ENCODE measurements around the gene PRMT1.
A peak's percentile ranks its signal among the peaks of the same experiment; 100 is the strongest.

The PRMT1 gene

DNA sequence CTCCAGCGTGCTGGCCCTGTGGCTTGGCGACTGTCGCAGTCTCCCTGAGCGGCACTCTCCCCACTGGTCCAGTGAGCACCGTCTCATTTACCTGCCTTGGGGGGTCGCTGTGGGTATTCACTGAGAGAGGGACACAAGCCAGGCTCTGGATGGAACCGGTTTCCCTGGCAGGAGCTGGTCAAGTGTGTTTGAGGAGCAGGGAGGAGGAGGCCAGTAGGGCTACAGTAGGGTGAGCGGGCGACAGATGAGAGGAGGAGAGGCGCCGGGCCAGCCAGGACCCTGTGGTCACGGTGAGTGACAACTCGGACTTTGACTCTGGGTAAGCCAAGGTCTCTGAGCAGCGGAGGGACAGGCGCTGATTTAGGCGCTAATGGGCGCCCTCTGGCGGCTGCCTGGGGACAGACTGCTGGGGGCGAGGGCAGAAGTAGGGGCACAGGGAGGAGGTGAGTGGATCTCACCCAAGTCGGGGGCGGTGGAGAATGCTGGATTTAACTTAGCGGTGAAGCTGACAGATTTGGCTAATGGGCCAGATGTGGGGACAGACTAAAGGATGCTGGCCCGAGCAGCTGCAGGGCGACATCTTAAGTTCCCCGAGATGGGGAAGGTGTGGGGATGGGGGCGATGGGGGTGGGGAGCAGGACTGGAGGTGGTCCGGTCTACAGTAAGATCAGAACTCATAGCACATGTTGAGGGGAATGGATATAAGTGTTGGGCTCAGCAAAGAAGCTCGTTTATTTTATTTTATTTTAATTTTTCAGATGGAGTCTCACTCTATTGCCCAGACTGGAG is 4.7 kb upstream of the PRMT1 start:
- peak; percentile 77 for DNase-seq

DNA sequence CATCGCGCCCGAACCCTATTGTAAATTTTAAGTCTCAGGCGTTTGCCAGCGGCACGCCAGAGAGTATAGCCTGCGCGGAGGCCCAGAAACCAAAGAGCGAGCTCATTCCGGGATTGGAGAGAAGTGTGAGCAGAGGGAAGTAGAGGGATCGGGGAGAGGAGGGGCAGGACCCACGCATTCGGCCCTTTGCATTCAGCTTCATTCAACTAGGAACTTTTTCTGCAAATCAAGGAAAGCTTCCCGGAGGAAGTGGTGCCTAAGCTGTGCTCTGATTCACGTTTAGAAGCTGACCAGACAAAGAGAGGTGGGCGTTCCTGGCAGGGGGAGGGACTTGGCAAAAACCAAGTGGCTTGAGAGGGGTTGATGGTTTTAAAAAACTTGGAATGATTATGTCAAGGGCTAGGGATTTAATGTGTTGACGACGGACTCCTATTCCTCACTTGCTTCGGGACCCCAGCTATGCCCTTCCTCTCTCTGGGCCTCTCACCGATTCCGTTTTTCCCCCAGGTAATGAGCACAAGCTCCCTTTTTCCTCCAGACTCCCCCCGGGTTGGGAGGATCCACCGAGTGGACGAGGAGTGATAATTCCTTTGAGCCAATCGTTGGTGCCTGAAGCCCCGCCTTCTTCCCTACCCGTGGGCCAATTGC is 811 bp upstream of the PRMT1 start:
- DNase-seq, result no peak

DNA sequence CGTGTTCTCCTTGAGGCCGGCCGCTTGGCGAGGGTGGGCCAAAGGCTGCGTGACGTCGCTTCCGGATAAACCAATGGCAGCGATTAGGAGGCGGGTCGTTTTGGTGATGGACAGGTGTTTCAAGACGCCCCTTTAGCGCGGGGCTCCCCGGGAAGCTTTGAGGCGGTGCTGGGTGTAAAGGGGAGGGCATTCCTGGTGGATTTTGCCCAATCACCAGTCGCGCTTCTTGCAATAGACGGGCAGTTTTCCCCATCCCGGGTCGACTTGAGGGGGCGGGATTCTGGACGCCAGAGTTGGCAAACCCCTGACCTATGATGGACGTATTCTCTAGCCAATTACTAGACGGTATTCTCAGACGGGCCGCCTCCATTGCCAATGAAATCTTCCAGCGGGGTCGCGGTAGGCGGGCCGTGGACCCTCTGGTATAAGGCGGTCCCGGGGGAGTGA is 264 bp upstream of the PRMT1 start:
- peak; percentile 100 for DNase-seq

DNA sequence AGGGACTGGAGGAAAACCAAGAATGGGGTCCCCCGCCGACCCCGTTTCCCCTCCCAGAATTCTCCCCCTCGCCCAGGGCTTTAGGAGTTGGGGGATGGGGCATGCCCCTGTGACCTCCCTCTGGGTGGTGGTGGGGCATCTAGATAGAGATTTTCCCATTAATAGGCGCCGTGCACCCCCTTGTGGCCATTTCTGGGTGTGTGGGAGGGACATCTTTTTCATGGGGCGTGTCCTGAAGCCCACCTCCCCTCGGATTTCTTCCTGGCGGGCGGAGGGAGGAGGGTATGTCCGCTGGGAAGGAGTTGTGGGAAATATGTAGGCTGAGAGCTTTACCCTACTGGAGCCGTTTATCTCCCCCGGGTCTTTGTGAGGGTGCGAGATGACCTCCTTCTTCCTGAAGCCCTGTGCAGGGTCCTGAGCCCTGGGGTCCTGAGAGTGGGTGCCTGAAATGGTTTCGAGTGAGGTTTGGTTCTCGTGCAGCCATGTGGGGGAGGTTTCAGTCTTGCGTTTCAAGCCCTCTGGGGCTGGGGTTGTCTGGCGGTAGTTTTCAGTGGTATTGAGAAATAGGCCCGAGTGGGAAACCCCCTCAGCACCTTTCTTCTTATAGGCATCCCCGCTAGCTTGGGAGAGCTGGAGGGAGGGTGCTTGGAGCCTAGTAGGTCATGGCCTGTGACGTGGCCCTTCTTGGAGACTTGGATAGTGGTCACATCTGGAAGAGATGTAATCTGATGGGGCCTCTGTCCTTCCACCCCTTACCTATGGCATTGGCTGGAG is 1.0 kb downstream of the PRMT1 start:
- DNase-seq, result peak; percentile 77

DNA sequence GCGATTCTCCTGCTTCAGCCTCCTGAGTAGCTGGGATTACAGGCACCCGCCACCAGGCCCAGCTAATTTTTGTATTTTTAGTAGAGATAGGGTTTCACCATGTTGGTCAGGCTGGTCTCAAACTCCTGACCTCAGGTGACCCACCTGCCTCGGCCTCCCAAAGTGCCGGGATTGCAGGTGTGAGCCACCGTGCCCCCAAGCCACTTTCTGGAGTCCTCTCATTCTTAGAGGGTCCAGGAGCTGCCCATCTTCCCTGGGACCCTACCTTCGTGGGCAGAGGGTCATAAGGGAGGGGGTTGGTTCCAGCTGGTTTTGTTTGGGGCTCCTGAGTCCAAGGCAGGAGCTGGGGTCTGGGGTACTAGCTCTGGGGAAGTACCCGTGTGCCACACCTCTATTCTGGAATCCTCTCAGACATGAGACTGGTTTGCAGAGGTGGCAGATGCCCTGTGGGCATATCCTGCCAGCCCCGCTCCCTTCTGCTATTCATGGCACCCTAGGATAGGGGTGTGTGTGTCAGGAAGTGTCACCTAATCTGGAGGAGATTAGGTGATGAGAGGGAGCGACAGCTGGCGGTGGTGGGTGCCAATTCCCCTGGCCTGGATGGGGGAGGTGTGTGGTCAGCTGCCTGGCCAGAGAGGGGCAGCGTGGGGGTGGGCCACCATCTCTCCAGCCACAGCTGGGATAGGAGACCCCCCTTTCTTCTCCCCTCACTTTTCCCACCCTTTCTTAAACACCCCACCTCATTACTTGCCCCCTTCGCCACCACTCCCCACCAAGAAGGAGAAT is 2.1 kb downstream of the PRMT1 start:
- DNase-seq, result no peak

DNA sequence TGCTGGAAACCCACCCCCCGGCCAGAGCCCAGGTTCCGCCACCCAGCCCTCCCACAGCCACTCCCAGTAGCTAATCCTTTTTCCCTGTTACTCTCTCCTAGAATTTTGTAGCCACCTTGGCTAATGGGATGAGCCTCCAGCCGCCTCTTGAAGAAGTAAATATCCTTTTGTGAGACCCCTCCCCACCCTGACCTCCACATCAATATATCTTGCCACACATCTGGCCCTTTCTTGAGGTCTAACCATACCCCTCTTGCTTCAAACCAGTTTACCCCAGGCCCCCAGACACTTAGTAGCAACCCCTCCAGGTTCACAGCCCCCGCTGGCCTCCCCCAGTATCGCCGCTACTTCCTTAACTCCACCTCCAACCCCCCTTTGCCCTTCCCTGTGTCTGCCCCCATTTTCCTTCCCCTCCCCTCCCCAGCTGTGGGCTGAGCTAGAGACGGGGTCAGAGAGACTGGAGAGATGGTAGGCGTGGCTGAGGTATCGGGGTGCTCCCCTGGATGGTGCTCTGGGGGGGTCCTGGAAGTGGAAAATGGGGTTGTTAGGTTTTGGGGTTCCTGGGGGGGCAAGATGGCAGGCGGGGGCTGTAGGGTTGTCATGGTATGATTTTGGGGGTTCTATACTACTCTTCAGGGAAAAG is 2.8 kb downstream of the PRMT1 start:
- no peak for DNase-seq

DNA sequence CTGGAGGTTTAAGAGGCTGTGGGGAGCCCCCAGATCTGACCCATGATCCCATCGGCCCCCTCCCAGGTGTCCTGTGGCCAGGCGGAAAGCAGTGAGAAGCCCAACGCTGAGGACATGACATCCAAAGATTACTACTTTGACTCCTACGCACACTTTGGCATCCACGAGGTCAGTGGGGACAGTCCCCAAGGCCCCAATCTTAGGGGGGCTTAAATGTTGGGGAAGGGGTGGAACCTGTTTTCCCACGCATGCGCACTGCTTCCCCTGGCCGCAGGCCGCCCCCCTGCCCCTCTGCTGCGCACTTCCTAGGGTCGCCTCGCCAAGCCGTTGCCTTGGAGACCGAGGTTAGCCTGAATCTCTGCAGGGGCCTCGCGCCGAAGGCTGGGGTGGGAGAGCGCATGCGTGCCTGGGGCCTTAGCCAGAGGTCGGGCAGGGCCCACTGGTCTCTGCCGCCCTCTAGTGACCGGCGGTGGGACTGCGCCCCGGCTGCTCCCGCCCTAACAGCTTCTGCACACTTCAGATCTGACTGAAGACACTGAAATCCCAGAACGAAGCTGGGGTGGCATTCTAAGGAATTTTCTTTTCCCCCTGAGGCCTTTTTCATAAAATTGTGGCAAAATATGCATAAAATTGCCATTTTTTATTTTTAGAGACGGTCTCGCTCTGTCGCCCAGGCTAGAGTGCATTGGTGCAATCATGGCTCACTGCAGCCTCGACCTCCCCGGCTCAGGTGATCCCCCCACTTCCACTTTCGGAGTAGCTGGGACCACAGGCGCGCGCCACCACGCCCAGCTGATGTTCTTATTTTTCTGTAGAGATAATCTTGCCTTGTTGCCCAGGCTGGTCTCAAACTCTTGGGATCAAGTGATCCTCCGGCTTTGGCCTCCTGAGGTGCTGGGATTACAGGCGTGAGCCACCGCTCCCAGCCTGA is 3.6 kb downstream of the PRMT1 start:
- DNase-seq, result peak; percentile 90

DNA sequence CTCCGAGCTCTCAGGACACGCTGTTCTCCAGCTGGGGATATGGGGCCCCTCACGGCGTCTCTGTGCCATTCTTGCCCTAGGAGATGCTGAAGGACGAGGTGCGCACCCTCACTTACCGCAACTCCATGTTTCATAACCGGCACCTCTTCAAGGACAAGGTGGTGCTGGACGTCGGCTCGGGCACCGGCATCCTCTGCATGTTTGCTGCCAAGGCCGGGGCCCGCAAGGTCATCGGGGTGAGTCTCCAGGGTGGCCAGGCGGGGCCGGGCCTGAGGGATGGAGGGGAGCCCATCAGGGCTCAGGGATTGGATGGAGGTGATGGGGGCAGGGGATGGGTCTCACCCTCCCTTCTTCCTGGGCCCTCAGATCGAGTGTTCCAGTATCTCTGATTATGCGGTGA is 4.8 kb downstream of the PRMT1 start:
- no peak for DNase-seq

DNA sequence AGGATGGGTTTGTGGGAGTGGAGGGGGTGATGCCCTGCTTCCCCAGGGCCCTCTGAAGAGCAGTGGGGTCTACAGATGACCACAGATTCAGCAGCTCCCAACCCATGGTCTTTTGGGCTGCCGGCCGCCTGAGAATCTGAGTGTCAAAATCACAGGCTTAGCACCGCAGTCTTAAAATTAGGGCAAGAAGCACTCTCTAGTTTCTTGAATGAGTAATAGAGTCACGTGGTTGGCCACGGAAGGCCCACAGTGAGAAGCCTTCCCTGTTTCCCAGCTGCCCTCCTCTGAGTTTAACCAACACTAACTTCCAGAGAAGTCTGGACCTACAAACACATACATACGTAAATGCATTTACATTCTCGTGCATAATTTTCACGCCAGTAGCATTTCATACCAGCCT is 5.2 kb downstream of the PRMT1 start:
- DNase-seq, result no peak

DNA sequence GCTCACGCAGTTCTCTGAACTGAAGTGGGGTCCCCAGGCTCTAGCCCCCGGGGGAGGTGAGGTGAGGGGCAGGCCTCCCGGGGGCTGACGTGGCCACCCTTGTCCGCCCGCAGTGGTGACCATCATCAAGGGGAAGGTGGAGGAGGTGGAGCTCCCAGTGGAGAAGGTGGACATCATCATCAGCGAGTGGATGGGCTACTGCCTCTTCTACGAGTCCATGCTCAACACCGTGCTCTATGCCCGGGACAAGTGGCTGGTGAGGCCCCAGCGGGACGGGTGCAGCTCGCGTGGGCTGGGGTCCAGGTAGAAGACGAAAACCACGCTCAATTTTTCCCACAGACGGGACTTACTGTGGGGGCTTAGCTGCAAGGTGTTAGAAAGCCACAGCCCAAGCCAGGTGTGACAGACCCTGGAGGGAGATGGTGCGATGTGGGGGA is 6.8 kb downstream of the PRMT1 start:
- no peak for DNase-seq

DNA sequence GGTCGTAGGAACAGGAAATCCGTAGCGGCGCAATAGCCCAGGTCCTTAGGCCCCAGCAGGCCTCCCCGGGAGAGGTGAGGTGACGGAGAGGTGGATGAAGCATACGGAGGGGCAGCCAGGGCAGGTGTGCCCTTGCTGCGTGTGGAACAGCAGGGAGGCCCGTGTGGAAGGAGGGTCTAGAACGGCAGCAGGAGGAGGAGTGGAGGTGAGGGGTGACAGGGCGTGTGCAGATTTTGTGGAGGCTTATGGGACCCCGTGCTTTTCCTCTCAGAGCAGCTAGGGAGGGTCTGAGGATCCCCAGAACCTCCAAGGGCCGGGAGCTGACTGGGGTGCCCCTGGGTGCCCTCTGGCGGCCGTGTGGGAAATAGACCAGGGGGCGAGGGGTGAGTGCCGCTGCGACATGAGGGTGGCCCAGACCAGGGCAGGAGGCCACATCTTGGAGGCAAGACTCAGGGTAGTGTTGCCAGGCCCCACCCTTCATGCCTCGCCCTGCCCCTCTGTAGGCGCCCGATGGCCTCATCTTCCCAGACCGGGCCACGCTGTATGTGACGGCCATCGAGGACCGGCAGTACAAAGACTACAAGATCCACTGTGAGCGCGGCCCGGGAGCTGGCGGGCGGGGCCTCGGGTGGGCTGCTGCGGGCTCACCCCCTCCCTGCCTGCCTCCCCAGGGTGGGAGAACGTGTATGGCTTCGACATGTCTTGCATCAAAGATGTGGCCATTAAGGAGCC is 7.3 kb downstream of the PRMT1 start:
- no peak for DNase-seq

DNA sequence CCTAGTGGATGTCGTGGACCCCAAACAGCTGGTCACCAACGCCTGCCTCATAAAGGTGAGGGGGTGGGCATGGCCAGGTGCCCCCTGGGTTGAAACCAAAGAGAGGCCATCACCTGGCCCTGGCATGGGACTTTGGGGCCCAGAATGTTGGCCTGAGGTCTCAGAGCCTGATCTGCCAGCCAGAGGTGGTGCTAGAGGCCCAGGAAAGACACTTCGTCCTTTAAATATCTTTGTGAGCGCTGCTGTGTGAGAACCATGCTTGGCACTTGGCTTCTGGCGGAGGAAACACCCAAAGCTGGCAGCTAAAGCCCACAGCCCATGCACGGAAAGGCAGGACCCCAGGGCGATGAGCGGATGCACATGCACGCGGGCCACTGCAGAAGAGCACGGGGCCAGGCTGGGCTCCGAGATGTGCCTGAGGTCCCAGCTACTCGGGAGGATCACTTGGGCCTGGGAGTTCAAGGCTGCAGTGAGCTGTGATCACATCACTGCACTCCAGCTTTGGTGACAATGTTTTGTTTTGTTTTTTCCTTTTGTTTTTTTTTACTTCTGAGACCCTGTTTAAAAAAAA is 8.0 kb downstream of the PRMT1 start:
- DNase-seq, result no peak

DNA sequence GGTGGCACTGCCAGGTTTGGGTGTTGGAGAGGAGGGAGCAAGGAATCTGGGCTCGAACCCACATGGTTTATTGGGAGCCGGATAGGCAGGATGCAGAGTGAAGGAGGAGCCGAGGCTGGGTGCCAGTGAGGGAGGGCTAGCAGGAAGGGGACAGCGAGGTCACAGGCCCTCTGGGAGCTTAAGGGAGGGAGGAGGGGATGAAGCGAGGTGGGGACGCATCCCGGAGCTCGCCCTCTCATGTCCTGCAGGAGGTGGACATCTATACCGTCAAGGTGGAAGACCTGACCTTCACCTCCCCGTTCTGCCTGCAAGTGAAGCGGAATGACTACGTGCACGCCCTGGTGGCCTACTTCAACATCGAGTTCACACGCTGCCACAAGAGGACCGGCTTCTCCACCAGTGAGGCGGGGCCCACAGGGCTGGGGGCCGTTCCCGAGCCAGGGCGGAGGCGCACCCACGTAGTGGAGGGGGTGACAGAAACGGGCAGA is 8.8 kb downstream of the PRMT1 start:
- no peak for DNase-seq

DNA sequence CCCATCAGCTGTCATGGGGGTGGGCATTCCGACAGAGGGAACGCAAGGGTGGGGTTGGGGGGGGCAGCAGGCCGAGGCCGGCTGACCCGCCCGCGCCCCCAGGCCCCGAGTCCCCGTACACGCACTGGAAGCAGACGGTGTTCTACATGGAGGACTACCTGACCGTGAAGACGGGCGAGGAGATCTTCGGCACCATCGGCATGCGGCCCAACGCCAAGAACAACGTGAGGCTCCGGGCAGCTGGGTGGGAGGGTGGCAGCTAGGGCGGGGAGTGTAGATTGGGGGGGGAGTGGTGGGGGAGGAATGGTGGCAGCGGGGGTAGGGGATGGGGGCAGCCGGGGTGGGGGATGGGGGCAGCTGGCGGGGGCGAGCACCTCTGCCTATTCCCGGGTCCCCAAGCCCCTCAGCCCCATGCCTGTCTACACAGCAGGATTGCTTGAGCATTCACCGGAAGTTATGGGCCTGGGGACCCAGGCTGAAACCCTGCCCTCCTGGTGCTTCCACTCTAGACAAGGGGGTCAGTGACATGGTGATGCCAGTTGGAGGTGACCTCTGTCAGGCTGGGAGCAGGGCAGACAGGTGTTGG is 9.5 kb downstream of the PRMT1 start:
- DNase-seq, result no peak

DNA sequence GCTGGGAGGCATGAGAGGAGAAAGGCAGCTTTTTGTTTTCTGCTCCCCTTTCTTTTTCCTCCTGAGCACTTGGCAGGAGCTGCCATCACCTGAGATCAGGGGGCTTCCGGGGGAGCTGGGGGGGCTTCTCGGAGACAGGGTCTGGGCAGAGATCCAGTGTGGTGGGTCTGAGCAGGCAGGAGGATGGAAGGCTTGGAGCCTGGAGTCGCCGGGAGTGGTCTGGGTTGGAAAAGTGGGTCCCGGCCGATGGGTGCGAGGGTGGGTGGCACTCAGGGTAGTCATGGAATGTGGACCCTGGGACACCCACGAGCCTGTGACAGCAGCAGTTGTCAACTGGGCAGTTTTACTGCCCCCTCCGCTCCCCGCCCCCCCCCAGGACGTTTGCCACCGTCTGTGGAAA is 10.1 kb downstream of the PRMT1 start:
- no peak for DNase-seq

DNA sequence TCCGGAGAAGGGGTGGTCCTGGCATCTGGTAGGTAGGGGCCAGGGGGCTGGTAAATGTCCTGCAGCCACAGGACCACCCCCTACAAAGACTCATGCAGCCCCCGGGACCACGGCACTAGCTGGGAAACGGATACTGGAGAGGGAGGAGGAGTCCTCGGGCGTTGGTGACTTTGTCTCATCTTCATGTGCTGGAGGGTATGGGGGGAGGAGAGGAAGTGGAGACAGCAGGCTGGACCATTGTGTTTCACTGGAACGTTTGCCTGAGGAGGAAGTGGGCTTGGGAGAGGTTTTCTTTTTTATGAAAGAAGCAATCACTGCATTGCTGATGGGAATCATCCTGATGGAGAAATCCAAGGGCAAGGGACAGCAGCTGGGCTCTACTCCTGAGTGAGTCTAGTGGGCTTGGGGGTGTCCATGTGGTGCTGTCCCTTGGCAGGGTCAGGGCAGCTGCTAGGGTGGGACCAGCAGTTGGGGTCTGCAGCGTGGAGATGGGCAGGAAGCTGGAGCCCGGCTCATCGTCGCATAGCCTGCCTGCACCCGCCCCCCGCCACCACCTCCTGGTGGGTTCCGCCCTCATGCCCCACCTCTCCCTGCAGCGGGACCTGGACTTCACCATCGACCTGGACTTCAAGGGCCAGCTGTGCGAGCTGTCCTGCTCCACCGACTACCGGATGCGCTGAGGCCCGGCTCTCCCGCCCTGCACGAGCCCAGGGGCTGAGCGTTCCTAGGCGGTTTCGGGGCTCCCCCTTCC is 10.7 kb downstream of the PRMT1 start:
- DNase-seq, result no peak

DNA sequence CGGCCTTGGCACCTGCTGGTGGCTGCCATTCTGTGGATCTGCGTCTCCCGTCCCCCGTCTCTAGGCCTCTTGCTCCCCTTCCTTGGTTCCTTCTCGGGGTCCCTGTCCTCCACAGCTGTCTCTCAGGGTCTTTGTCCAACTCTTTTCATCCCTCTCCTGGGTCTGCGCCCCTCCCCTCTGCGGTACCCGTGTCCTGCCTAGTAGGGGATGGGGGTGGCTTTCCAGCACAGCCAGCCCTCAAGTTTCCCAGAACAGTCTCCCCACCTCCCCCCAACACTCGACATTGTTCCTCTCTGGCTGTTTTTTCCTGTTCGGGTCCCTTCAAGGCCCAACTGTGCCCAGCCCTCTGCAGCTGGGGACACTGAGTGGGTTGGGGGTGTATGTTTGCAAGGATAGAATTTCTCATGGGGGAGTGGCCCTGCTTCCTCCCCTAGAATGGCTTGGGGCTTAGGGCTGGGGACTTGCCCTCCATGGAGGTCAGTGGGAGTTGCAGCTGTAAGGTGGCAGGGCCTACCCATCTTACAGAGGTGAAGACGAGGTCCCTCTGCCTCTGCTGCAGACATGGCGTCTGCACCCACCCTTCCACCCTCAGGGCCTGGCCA is 11.6 kb downstream of the PRMT1 start:
- DNase-seq, result no peak

All from CD4-positive, alpha-beta T cell treated with Interferon gamma for 1 hour (primary cell).